Mesodermal cell (in vitro differentiated cells): ENCODE results near the gene CHD5.
A peak's percentile ranks its signal among the peaks of the same experiment; 100 is the strongest.

Source experiments
- H3K27ac ChIP-seq: 2 replicates; pipeline ENCODE4 v1.7.0; 2013; ENCODE audit warnings: mild to moderate bottlenecking, low read depth, low read length, moderate library complexity; ENCODE audit not compliant: severe bottlenecking
- H3K36me3 ChIP-seq: 2 replicates; pipeline ENCODE4 v1.7.1; 2013; ENCODE audit warnings: mild to moderate bottlenecking, low read length, moderate library complexity; ENCODE audit not compliant: control insufficient read depth, insufficient read depth
- H3K4me1 ChIP-seq: one replicate; pipeline ENCODE4 v1.7.1; 2013; ENCODE audit warnings: mild to moderate bottlenecking, low read length; ENCODE audit not compliant: insufficient read depth, control insufficient read depth, poor library complexity, severe bottlenecking
- H3K4me3 ChIP-seq: 2 replicates; pipeline ENCODE4 v1.7.0; 2013; ENCODE audit warnings: low read length, control low read depth, mild to moderate bottlenecking; ENCODE audit not compliant: insufficient read depth, poor library complexity, severe bottlenecking; ENCODE audit errors: extremely low read depth
- H3K9me3 ChIP-seq: 2 replicates; pipeline ENCODE4 v1.7.1; 2013; ENCODE audit warnings: mild to moderate bottlenecking, low read length, moderate library complexity; ENCODE audit not compliant: control insufficient read depth
- WGBS, 2 experiments: methylation state at CpG; one replicate each; pipeline ENCODE4 v1.1.5; 2013; ENCODE audit warnings: missing lambda C conversion rate in 2 of 2; ENCODE audit not compliant: insufficient coverage in 2 of 2; 5-methylcytosine and 5-hydroxymethylcytosine counted together

CHD5 gene

GRCh38 chr1:6200188-6200809, 20.2 kb upstream of the CHD5 start:
- Histone ChIP-seq H3K4me1 (peaks cover 15% of the 10 kb centered on the region), H3K9me3 (no peaks in the 10 kb centered on the region), H3K4me3 (peak overlapping the region; percentile 96), H3K27ac (peak overlapping the region; percentile 83), H3K36me3 (peaks cover 26% of the 10 kb centered on the region)
- WGBS, 2 experiments = 62 to 66% methylated on average over 10 of the region's 10 CpGs

- Histone ChIP-seq H3K9me3 (no peaks in the 10 kb centered on the region), H3K36me3 (peaks cover 34% of the 10 kb centered on the region), H3K4me3 (peak within 1 kb of the TSS; percentile 96), H3K27ac (peak within 1 kb of the TSS; percentile 83), H3K4me1 (peaks cover 14% of the 10 kb centered on the region)
- WGBS, 2 experiments = 0 to 1% methylated on average over 27 to 40 of the region's 53 CpGs
Observed at GRCh38 chr1:6199298-6200187, 19.4 kb upstream of the CHD5 start, which contains the start of gene RPL22. Gene RPL22, minus strand, starts transcription at chr1:6199595. Its CDS starts 22 bp downstream, at chr1:6199573.

- peaks cover 14% of the 10 kb centered on the region for H3K4me1 ChIP-seq
- H3K4me3 ChIP-seq = peak overlapping the region; percentile 96
- peak overlapping the region; percentile 71 for H3K27ac ChIP-seq
- WGBS, 2 experiments = 0% methylated on average over 27 to 28 of the region's 31 CpGs
- peaks cover 41% of the 10 kb centered on the region for H3K36me3 ChIP-seq
- H3K9me3 ChIP-seq = no peaks in the 10 kb centered on the region
Observed at GRCh38 chr1:6198646-6199297, 18.7 kb upstream of the CHD5 start.

- WGBS, 2 experiments = 66% methylated on average over 3 of the region's 6 CpGs
- Histone ChIP-seq H3K9me3 (no peaks in the 10 kb centered on the region), H3K36me3 (peaks cover 50% of the 10 kb centered on the region)
Observed at GRCh38 chr1:6197746-6198427, 17.8 kb upstream of the CHD5 start.

GRCh38 chr1:6191968-6192367, 11.8 kb upstream of the CHD5 start:
- Histone ChIP-seq H3K9me3 (no peaks in the 10 kb centered on the region), H3K27ac (no peak overlapping the region), H3K4me3 (no peak overlapping the region), H3K4me1 (peaks cover 4% of the 10 kb centered on the region), H3K36me3 (peaks cover 95% of the 10 kb centered on the region)
- WGBS, 2 experiments = no CpG with 5 or more reads among the region's 1 CpG

More at GRCh38 chr1:6197746-6198427, 17.8 kb upstream of the CHD5 start:
- Histone ChIP-seq H3K4me1 (peaks cover 14% of the 10 kb centered on the region), H3K4me3 (peak overlapping the region; percentile 96), H3K27ac (no peak overlapping the region)

- H3K4me3 ChIP-seq = no peak overlapping the region
- peaks cover 83% of the 10 kb centered on the region for H3K36me3 ChIP-seq
- no peak overlapping the region for H3K27ac ChIP-seq
- no peaks in the 10 kb centered on the region for H3K9me3 ChIP-seq
- peaks cover 3% of the 10 kb centered on the region for H3K4me1 ChIP-seq
- 89 to 98% methylated on average over 7 of the region's 8 CpGs for WGBS, 2 experiments
Observed at GRCh38 chr1:6188466-6188865, 8.3 kb upstream of the CHD5 start.

GRCh38 chr1:6185635-6186382, 5.7 kb upstream of the CHD5 start:
- no peak overlapping the region for H3K4me3 ChIP-seq
- no peaks in the 10 kb centered on the region for H3K9me3 ChIP-seq
- H3K36me3 ChIP-seq = peaks cover 59% of the 10 kb centered on the region
- no peak overlapping the region for H3K27ac ChIP-seq
- 69 to 81% methylated on average over 7 to 10 of the region's 10 CpGs for WGBS, 2 experiments
- H3K4me1 ChIP-seq = peaks cover 3% of the 10 kb centered on the region

- H3K9me3 ChIP-seq = no peaks in the 10 kb centered on the region
- H3K4me3 ChIP-seq = no peak overlapping the region
- H3K4me1 ChIP-seq = peaks cover 3% of the 10 kb centered on the region
- H3K36me3 ChIP-seq = peaks cover 52% of the 10 kb centered on the region
- WGBS, 2 experiments = 76 to 95% methylated on average over 3 of the region's 3 CpGs
- H3K27ac ChIP-seq = no peak overlapping the region
Observed at GRCh38 chr1:6185151-6185550, 5.0 kb upstream of the CHD5 start.

- no peak overlapping the region for H3K27ac ChIP-seq
- peaks cover 43% of the 10 kb centered on the region for H3K36me3 ChIP-seq
- WGBS, 2 experiments = 91 to 98% methylated on average over 5 to 8 of the region's 13 CpGs
- H3K4me1 ChIP-seq = peaks cover 3% of the 10 kb centered on the region
- H3K4me3 ChIP-seq = no peak overlapping the region
- H3K9me3 ChIP-seq = no peaks in the 10 kb centered on the region
Observed at GRCh38 chr1:6184083-6184783, 4.1 kb upstream of the CHD5 start.
